ENCODE data around the gene CHL1.

The CHL1 gene

DNA sequence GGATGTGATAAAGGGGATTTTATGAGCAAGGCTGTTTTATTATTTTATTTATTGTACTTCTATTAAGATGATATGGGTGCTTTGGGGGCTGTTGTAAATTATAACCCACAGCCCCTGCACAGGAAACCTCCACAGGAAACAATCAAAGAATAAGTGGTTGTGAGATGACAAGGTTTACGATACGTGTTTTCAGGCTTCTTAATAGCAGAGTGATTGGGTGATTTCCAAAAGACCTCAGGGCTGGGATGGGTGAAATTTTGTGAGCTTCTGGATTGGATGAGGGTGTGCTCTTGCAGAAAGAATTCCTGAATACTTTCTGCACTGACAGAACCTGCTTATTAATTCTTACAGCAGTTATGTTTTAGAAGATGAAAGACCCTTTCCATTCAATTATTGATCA, 21.4 kb downstream of the CHL1 start:
- WGBS (ENCODE audit: insufficient coverage): 0% methylated on average over 2 of the region's 2 CpGs
- CTCF ChIA-PET: no interaction called here
- H3K4me1 ChIP-seq (ENCODE audit: control extremely low read depth in 1 of 4, control insufficient read depth in 4 of 4, insufficient read depth in 4 of 4, low read length in 3 of 4): no peaks in the 10 kb centered on the region
- H3K36me3 ChIP-seq (ENCODE audit: control insufficient read depth in 4 of 4, insufficient read depth in 4 of 4, low read length in 3 of 4): no peaks in the 10 kb centered on the region
- peaks cover 0 to 5% (median 3%) of the 10 kb centered on the region in 5 experiments for H3K27me3 ChIP-seq (replicated peaks in 2 of 5; ENCODE audit: control insufficient read depth in 4 of 5, insufficient read depth in 5 of 5, low read length in 4 of 5)
- H3K9me3 ChIP-seq (ENCODE audit: control extremely low read depth in 1 of 5, control insufficient read depth in 4 of 5, insufficient read depth in 2 of 5, low read depth in 1 of 5, low read length in 4 of 5): peaks cover 0 to 2% (median 0%) of the 10 kb centered on the region in 5 experiments
- no peak for DNase-seq
- H3K4me3 ChIP-seq (ENCODE audit: control insufficient read depth in 1 of 7, extremely low read depth in 1 of 7, insufficient read depth in 4 of 7, low read depth in 2 of 7, low read length in 6 of 7): no peak overlapping the region
- no peak overlapping the region for H3K27ac ChIP-seq (ENCODE audit: insufficient read depth in 1 of 2, low read depth in 1 of 2, low read length in 2 of 2, poor library complexity in 1 of 2, severe bottlenecking in 2 of 2)
- POLR2A ChIA-PET: no interaction called here

DNA sequence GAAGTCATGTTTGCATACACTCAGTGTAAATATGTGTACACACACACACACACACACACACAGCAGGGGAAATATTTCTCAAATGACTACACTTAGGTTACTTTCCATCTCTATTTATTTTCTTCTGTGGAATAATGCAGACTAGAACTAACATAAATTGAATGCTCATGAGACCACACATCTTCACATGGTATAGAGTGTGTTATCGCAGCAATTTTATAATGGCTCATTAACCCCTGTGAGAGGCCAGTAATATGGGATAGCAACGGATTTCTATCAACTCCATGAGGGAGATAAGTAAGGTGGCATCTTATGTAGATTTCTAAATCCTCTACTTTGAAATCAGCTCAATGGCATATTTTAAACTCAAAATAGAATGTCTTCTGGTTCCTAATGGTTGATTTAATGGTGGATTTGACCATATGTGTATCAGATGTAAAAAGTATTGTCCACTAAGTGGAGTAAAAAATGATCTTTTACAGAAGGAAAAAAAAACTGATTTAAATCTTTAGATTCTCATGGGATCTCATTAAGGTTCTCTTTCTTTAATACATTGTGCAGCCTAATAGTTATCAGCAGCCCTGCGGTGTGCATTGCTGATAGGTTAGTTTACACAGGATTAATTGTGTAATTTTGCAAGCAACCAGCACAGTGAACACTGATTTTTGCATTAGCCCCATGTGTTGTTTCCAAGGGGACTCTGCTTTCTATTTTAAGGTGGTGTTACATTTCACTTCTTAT, 32.0 kb downstream of the CHL1 start:
- peaks cover 0 to 2% (median 0%) of the 10 kb centered on the region in 5 experiments for H3K27me3 ChIP-seq (replicated peaks in 2 of 5; ENCODE audit: control insufficient read depth in 4 of 5, insufficient read depth in 5 of 5, low read length in 4 of 5)
- peaks cover 0 to 9% (median 0%) of the 10 kb centered on the region in 5 experiments for H3K9me3 ChIP-seq (ENCODE audit: control extremely low read depth in 1 of 5, control insufficient read depth in 4 of 5, insufficient read depth in 2 of 5, low read depth in 1 of 5, low read length in 4 of 5)
- H3K4me1 ChIP-seq (ENCODE audit: control extremely low read depth in 1 of 4, control insufficient read depth in 4 of 4, insufficient read depth in 4 of 4, low read length in 3 of 4): no peaks in the 10 kb centered on the region
- no peak for DNase-seq
- CTCF ChIA-PET: no interaction called here
- H3K4me3 ChIP-seq (ENCODE audit: control insufficient read depth in 1 of 7, extremely low read depth in 1 of 7, insufficient read depth in 4 of 7, low read depth in 2 of 7, low read length in 6 of 7): no peak overlapping the region
- WGBS (ENCODE audit: insufficient coverage): 100% methylated on average over 1 of the region's 3 CpGs
- H3K36me3 ChIP-seq (ENCODE audit: control insufficient read depth in 4 of 4, insufficient read depth in 4 of 4, low read length in 3 of 4): no peaks in the 10 kb centered on the region
- no peak overlapping the region for H3K27ac ChIP-seq (ENCODE audit: insufficient read depth in 1 of 2, low read depth in 1 of 2, low read length in 2 of 2, poor library complexity in 1 of 2, severe bottlenecking in 2 of 2)
- POLR2A ChIA-PET: no interaction called here

DNA sequence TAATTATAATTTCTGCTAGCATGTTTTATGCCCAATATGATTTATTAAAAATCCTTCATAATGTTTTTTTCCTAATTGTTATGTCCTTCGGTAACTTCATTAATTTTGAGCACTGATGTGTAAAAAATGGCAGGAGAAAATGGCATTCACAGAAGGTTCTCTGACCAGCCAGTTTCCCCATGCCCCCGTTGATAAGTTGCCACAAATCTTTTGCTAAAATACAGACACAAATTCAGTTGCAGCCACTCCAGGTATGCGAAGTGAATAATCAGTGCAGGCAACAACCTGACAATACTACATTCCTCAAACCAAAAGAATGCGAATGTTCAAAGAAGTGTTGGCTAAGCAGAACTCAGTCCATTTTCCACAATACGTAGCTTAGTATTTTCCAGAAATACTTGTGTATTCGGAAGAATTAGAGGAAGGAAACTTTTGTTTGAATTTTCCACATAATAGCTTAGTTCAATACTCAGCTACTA, 32.7 kb downstream of the CHL1 start:
- CTCF ChIA-PET: no interaction called here
- Histone ChIP-seq H3K36me3 (ENCODE audit: control insufficient read depth in 4 of 4, insufficient read depth in 4 of 4, low read length in 3 of 4) (no peaks in the 10 kb centered on the region), H3K4me1 (ENCODE audit: control extremely low read depth in 1 of 4, control insufficient read depth in 4 of 4, insufficient read depth in 4 of 4, low read length in 3 of 4) (no peaks in the 10 kb centered on the region), H3K27ac (ENCODE audit: insufficient read depth in 1 of 2, low read depth in 1 of 2, low read length in 2 of 2, poor library complexity in 1 of 2, severe bottlenecking in 2 of 2) (no peak overlapping the region), H3K27me3 (replicated peaks in 2 of 5; ENCODE audit: control insufficient read depth in 4 of 5, insufficient read depth in 5 of 5, low read length in 4 of 5) (peaks cover 0 to 2% (median 0%) of the 10 kb centered on the region in 5 experiments), H3K9me3 (ENCODE audit: control extremely low read depth in 1 of 5, control insufficient read depth in 4 of 5, insufficient read depth in 2 of 5, low read depth in 1 of 5, low read length in 4 of 5) (peaks cover 0 to 3% (median 0%) of the 10 kb centered on the region in 5 experiments), H3K4me3 (ENCODE audit: control insufficient read depth in 1 of 7, extremely low read depth in 1 of 7, insufficient read depth in 4 of 7, low read depth in 2 of 7, low read length in 6 of 7) (no peak overlapping the region)
- POLR2A ChIA-PET: no interaction called here
- no peak for DNase-seq
- 49% methylated on average over 2 of the region's 6 CpGs for WGBS (ENCODE audit: insufficient coverage)

DNA sequence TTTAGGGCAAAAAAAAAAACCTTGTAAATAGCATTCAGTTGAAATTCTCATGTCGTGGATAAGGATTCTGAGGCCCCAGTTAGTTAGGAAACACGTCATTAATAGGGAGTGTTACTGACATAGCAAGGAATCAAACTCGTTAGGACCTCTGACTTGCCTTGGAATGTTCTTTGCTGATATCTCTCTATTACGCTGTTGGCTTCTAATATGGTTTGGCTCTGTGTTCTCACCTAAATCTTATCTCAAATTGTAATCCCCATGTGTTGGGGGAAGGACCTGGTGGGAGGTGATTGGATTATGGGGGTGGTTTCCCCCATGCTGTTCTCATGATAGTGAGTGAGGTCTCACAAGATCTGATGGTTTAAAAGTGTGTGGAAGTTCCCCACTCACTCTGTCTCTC, 40.3 kb downstream of the CHL1 start:
- H3K27me3 ChIP-seq (replicated peaks in 2 of 5; ENCODE audit: control insufficient read depth in 4 of 5, insufficient read depth in 5 of 5, low read length in 4 of 5): no peaks in the 10 kb centered on the region
- H3K9me3 ChIP-seq (ENCODE audit: control extremely low read depth in 1 of 5, control insufficient read depth in 4 of 5, insufficient read depth in 2 of 5, low read depth in 1 of 5, low read length in 4 of 5): no peaks in the 10 kb centered on the region
- H3K36me3 ChIP-seq (ENCODE audit: control insufficient read depth in 4 of 4, insufficient read depth in 4 of 4, low read length in 3 of 4): no peaks in the 10 kb centered on the region
- no peak for DNase-seq
- ChIA-PET CTCF (no interaction called here), POLR2A (no interaction called here)
- no peak overlapping the region for H3K4me3 ChIP-seq (ENCODE audit: control insufficient read depth in 1 of 7, extremely low read depth in 1 of 7, insufficient read depth in 4 of 7, low read depth in 2 of 7, low read length in 6 of 7)
- no peaks in the 10 kb centered on the region for H3K4me1 ChIP-seq (ENCODE audit: control extremely low read depth in 1 of 4, control insufficient read depth in 4 of 4, insufficient read depth in 4 of 4, low read length in 3 of 4)
- H3K27ac ChIP-seq (ENCODE audit: insufficient read depth in 1 of 2, low read depth in 1 of 2, low read length in 2 of 2, poor library complexity in 1 of 2, severe bottlenecking in 2 of 2): no peak overlapping the region
- 100% methylated on average over 3 of the region's 4 CpGs for WGBS (ENCODE audit: insufficient coverage)

DNA sequence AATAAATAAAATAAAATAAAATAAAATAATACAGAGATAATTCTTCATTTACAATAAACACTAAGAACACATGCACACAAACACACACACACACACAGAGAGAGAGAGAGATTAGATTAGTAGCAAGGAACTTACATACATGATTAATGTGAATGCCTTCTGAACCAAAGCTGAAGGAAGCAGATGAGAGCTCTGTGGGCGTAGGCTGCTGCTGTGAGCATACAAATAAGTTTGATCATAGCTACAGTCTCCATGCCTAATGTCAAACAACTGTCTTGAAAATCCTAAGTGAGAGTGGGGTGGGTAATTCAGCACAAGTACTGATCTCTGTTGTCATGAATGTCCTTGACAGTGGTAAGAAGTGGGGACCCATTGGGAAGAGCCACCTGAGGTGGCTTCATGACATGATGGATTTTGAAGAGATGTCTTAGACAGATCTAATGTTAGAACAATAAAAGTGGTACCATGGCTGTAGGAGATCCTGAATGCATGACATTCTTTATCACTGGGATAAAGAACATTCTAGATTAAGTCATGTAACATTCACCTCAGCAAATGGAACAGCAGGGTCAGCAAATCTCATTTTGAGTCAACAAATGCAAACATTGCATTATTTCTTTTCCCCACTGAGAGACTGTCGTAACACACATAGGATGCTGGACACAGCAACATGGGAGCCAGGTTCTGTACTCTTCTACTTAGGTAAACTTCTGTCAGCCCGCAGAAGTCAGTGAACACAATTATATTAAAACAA, 46.2 kb downstream of the CHL1 start:
- no peak overlapping the region for H3K27ac ChIP-seq (ENCODE audit: insufficient read depth in 1 of 2, low read depth in 1 of 2, low read length in 2 of 2, poor library complexity in 1 of 2, severe bottlenecking in 2 of 2)
- no peak overlapping the region for H3K4me3 ChIP-seq (ENCODE audit: control insufficient read depth in 1 of 7, extremely low read depth in 1 of 7, insufficient read depth in 4 of 7, low read depth in 2 of 7, low read length in 6 of 7)
- no peak for DNase-seq
- WGBS (ENCODE audit: insufficient coverage): 80% methylated on average over 3 of the region's 3 CpGs
- H3K9me3 ChIP-seq (ENCODE audit: control extremely low read depth in 1 of 5, control insufficient read depth in 4 of 5, insufficient read depth in 2 of 5, low read depth in 1 of 5, low read length in 4 of 5): peaks cover 0 to 2% (median 0%) of the 10 kb centered on the region in 5 experiments
- no peaks in the 10 kb centered on the region for H3K27me3 ChIP-seq (replicated peaks in 2 of 5; ENCODE audit: control insufficient read depth in 4 of 5, insufficient read depth in 5 of 5, low read length in 4 of 5)
- CTCF ChIA-PET: no interaction called here
- POLR2A ChIA-PET: no interaction called here
- no peaks in the 10 kb centered on the region for H3K4me1 ChIP-seq (ENCODE audit: control extremely low read depth in 1 of 4, control insufficient read depth in 4 of 4, insufficient read depth in 4 of 4, low read length in 3 of 4)
- no peaks in the 10 kb centered on the region for H3K36me3 ChIP-seq (ENCODE audit: control insufficient read depth in 4 of 4, insufficient read depth in 4 of 4, low read length in 3 of 4)

DNA sequence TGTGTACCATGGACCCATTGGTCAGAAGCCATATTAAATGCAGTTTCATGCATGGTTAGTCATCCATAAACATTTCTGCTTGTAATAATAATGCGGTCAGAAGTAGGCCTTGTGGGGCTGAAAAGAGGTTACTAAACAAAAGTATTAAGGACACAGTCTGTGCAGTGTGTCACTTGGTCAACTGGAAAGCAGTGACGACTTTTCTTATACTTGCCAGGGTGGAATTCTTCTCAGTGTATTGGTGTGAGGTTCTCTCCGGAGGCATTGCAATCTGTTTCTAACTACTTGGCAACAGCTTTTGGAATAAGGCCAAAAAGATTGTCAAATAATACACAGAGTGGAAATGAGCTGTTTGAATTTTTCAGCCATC, 46.8 kb downstream of the CHL1 start:
- H3K4me3 ChIP-seq (ENCODE audit: control insufficient read depth in 1 of 7, extremely low read depth in 1 of 7, insufficient read depth in 4 of 7, low read depth in 2 of 7, low read length in 6 of 7): no peak overlapping the region
- DNase-seq: no peak
- POLR2A ChIA-PET: no interaction called here
- WGBS (ENCODE audit: insufficient coverage): 94% methylated on average over 2 of the region's 3 CpGs
- no peaks in the 10 kb centered on the region for H3K4me1 ChIP-seq (ENCODE audit: control extremely low read depth in 1 of 4, control insufficient read depth in 4 of 4, insufficient read depth in 4 of 4, low read length in 3 of 4)
- peaks cover 0 to 2% (median 0%) of the 10 kb centered on the region in 5 experiments for H3K9me3 ChIP-seq (ENCODE audit: control extremely low read depth in 1 of 5, control insufficient read depth in 4 of 5, insufficient read depth in 2 of 5, low read depth in 1 of 5, low read length in 4 of 5)
- H3K27ac ChIP-seq (ENCODE audit: insufficient read depth in 1 of 2, low read depth in 1 of 2, low read length in 2 of 2, poor library complexity in 1 of 2, severe bottlenecking in 2 of 2): no peak overlapping the region
- no peaks in the 10 kb centered on the region for H3K36me3 ChIP-seq (ENCODE audit: control insufficient read depth in 4 of 4, insufficient read depth in 4 of 4, low read length in 3 of 4)
- CTCF ChIA-PET: no interaction called here
- H3K27me3 ChIP-seq (replicated peaks in 2 of 5; ENCODE audit: control insufficient read depth in 4 of 5, insufficient read depth in 5 of 5, low read length in 4 of 5): no peaks in the 10 kb centered on the region

DNA sequence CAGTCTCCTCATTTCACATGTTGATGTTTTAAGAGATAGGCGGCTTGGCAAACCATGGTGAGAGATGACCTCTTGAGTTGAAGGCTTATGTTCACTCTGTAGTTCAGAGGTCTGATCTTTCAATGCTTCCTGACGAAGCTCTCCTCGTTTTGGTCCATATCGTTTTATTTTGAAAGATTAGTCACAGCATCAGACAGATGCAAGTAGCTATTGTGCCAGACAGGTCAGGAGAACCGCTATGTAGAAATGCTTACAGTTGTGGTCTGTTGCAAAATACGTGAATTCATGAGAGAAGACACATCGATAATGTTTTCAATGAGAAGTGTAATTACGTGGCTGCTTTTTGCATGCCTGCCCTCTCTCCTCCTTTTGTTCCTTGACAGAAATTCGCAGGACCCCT, 47.5 kb downstream of the CHL1 start:
- CTCF ChIA-PET: no interaction called here
- DNase-seq: no peak
- WGBS (ENCODE audit: insufficient coverage): 100% methylated on average over 6 of the region's 9 CpGs

More for the DNA sequence above, 47.5 kb downstream of the CHL1 start:
- H3K9me3 ChIP-seq (ENCODE audit: control extremely low read depth in 1 of 5, control insufficient read depth in 4 of 5, insufficient read depth in 2 of 5, low read depth in 1 of 5, low read length in 4 of 5): peaks cover 0 to 2% (median 0%) of the 10 kb centered on the region in 5 experiments
- H3K4me1 ChIP-seq (ENCODE audit: control extremely low read depth in 1 of 4, control insufficient read depth in 4 of 4, insufficient read depth in 4 of 4, low read length in 3 of 4): no peaks in the 10 kb centered on the region
- POLR2A ChIA-PET: no interaction called here
- H3K36me3 ChIP-seq (ENCODE audit: control insufficient read depth in 4 of 4, insufficient read depth in 4 of 4, low read length in 3 of 4): no peaks in the 10 kb centered on the region
- no peak overlapping the region for H3K4me3 ChIP-seq (ENCODE audit: control insufficient read depth in 1 of 7, extremely low read depth in 1 of 7, insufficient read depth in 4 of 7, low read depth in 2 of 7, low read length in 6 of 7)
- H3K27ac ChIP-seq (ENCODE audit: insufficient read depth in 1 of 2, low read depth in 1 of 2, low read length in 2 of 2, poor library complexity in 1 of 2, severe bottlenecking in 2 of 2): no peak overlapping the region
- H3K27me3 ChIP-seq (replicated peaks in 2 of 5; ENCODE audit: control insufficient read depth in 4 of 5, insufficient read depth in 5 of 5, low read length in 4 of 5): no peaks in the 10 kb centered on the region

All from common myeloid progenitor, CD34-positive (primary cell).